ENCODE data around the gene MYLIP. TPM values are rescaled to one million over a fixed set of nuclear protein-coding genes. Genes with fewer than 3 reads are reported as not detected.

The MYLIP gene
- total RNA-seq, 1 donor from 2014 or later: 12.9 TPM

- TF ChIP-seq CTCF (IDR thresholded peaks at IDR 0.05; ENCODE audit: partially characterized antibody, unreplicated experiment): no peak
- Mint-ChIP-seq H3K4me1 (ENCODE audit: low read depth, unreplicated experiment) (peaks cover 6% of the 10 kb centered on the region), H3K4me3 (ENCODE audit: unreplicated experiment) (no peak overlapping the region), H3K27me3 (ENCODE audit: unreplicated experiment) (no peaks in the 10 kb centered on the region), H3K36me3 (ENCODE audit: unreplicated experiment) (no peaks in the 10 kb centered on the region), H3K9me3 (ENCODE audit: unreplicated experiment) (peaks cover 2% of the 10 kb centered on the region), H3K27ac (ENCODE audit: unreplicated experiment) (no peak overlapping the region)
- DNase-seq: no peak
These were observed 50.2 kb downstream of the MYLIP start for GRCh38 chr6:16179063-16179462.

DNA sequence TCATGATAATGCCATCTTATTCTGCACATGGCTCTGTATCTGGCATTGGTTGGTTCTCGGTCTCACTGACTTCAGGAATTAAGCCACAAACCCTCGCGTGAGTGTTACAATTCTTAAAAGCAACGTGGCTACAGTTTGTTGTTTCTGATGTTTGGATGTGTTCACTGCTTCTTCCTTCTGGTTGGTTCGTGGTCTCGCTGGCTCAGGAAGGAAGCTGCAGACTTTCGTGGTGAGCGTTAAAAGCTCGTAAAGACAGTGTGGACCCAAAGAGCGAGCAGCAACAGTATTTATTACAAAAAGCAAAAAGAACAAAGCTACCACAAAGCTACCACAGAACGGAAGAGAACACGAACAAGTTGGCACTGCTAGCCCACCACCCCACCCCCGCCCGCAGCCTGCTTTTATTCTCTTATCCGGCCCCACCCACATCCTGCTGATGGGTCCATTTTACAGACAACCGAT lies 51.1 kb downstream of the MYLIP start:
- no peak for DNase-seq
- no peaks in the 10 kb centered on the region for H3K36me3 Mint-ChIP-seq (ENCODE audit: unreplicated experiment)

DNA sequence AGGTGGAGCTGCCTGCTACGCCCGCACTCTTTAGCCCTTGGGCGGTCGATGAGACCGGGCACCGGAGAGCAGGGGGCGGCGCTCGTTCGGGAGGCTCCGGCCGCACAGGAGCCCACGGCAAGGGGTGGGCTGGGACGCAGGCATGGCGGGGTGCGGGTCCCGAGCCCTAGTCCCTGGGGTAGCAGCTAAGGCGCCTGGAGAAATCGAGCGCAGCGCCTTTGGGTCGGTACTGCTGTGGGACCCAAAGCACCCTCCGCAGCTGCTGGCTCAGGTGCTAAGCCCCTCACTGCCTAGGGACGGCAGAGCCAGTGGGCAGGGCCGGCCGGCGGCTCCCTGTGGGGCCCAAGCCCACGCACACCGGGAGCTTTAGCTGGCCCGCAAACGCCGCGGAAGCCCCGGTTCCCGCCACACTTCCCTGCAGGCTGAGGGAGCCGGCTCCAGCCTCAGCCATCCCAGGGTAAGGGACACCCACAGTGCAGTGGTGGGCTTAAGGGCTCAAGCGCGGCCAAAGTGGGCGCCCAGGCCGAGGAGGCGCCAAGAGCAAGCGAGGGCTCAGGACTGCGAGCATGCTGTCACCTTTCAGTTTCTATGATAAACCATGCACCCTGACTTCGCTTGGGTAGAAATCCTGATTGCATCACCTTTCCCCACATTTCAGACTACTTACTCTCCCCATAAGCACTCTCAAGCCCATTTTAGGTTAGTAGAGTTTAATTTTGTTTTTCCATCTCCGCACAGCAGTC lies 52.0 kb downstream of the MYLIP start:
- peaks cover 6% of the 10 kb centered on the region for H3K4me1 Mint-ChIP-seq (ENCODE audit: low read depth, unreplicated experiment)
- no peak overlapping the region for H3K4me3 Mint-ChIP-seq (ENCODE audit: unreplicated experiment)
- H3K27me3 Mint-ChIP-seq (ENCODE audit: unreplicated experiment): no peaks in the 10 kb centered on the region
- H3K27ac Mint-ChIP-seq (ENCODE audit: unreplicated experiment): no peak overlapping the region
- TF ChIP-seq CTCF (IDR thresholded peaks at IDR 0.05; ENCODE audit: partially characterized antibody, unreplicated experiment): no peak
- peaks cover 2% of the 10 kb centered on the region for H3K9me3 Mint-ChIP-seq (ENCODE audit: unreplicated experiment)
- DNase-seq: no peak
- H3K36me3 Mint-ChIP-seq (ENCODE audit: unreplicated experiment): no peaks in the 10 kb centered on the region

More for the DNA sequence above, 51.1 kb downstream of the MYLIP start:
- H3K4me3 Mint-ChIP-seq (ENCODE audit: unreplicated experiment): no peak overlapping the region
- no peak for TF ChIP-seq CTCF (IDR thresholded peaks at IDR 0.05; ENCODE audit: partially characterized antibody, unreplicated experiment)
- H3K27ac Mint-ChIP-seq (ENCODE audit: unreplicated experiment): no peak overlapping the region
- H3K27me3 Mint-ChIP-seq (ENCODE audit: unreplicated experiment): no peaks in the 10 kb centered on the region
- peaks cover 2% of the 10 kb centered on the region for H3K9me3 Mint-ChIP-seq (ENCODE audit: unreplicated experiment)
- H3K4me1 Mint-ChIP-seq (ENCODE audit: low read depth, unreplicated experiment): peaks cover 6% of the 10 kb centered on the region

- Mint-ChIP-seq H3K27ac (ENCODE audit: unreplicated experiment) (no peak overlapping the region), H3K36me3 (ENCODE audit: unreplicated experiment) (no peaks in the 10 kb centered on the region), H3K4me3 (ENCODE audit: unreplicated experiment) (no peak overlapping the region), H3K27me3 (ENCODE audit: unreplicated experiment) (no peaks in the 10 kb centered on the region), H3K4me1 (ENCODE audit: low read depth, unreplicated experiment) (peaks cover 6% of the 10 kb centered on the region), H3K9me3 (ENCODE audit: unreplicated experiment) (peaks cover 2% of the 10 kb centered on the region)
- no peak for DNase-seq
- no peak for TF ChIP-seq CTCF (IDR thresholded peaks at IDR 0.05; ENCODE audit: partially characterized antibody, unreplicated experiment)
These were observed 52.8 kb downstream of the MYLIP start for GRCh38 chr6:16181439-16182297.

All from glutamatergic neuron (in vitro differentiated cells).